AG09319 (cell line): ENCODE data around the gene CCDC80.
A peak's percentile ranks its signal among the peaks of the same experiment; 100 is the strongest.

ENCODE experiments used
- DNase-seq: peaks from one replicate; pipeline ENCODE4 v3.0.0-alpha.2; 2010; ENCODE audit warnings: low read depth; ENCODE audit errors: extremely low read depth
- CTCF ChIP-seq: IDR thresholded peaks from 2 replicates; pipeline ENCODE4 v1.5.1; 2011; ENCODE audit warnings: low read depth, mild to moderate bottlenecking, inconsistent platforms, low read length, moderate library complexity

The CCDC80 gene

GRCh38 chr3:112649478-112649735, 8.5 kb upstream of the CCDC80 start:
- no peak for TF ChIP-seq CTCF
- no peak for DNase-seq

- TF ChIP-seq CTCF: no peak
- DNase-seq: no peak
Measured at GRCh38 chr3:112647122-112647521, 6.2 kb upstream of the CCDC80 start.

- DNase-seq: no peak
- no peak for TF ChIP-seq CTCF
Measured at GRCh38 chr3:112646623-112647022, 5.7 kb upstream of the CCDC80 start.

- no peak for TF ChIP-seq CTCF
- DNase-seq: no peak
Measured at GRCh38 chr3:112644453-112644852, 3.5 kb upstream of the CCDC80 start.

GRCh38 chr3:112643621-112644240, 2.8 kb upstream of the CCDC80 start:
- TF ChIP-seq CTCF: no peak
- DNase-seq: no peak

GRCh38 chr3:112642912-112643506, 2.1 kb upstream of the CCDC80 start:
- peak; percentile 87 for TF ChIP-seq CTCF
- DNase-seq: no peak

GRCh38 chr3:112640276-112640929, 540 bp downstream of the CCDC80 start:
- no peak for TF ChIP-seq CTCF
- DNase-seq: no peak
